HepG2 (cell line): ENCODE results near the gene SIK3. TPM values are rescaled to one million over a fixed set of nuclear protein-coding genes. Genes with fewer than 3 reads are reported as not detected.

Experiments
- AGO1 ChIP-seq: fragments of 200-400 bp; formaldehyde crosslinking; IDR thresholded peaks from 2 replicates; pipeline ENCODE4 v1.6.1; 2017; ENCODE audit warnings: mild to moderate bottlenecking, low read depth, low read length, moderate library complexity; ENCODE audit not compliant: poor library complexity, severe bottlenecking
- AGO2 ChIP-seq: fragments of 200-400 bp; formaldehyde crosslinking; optimal IDR thresholded peaks from 2 replicates; pipeline ENCODE3; 2017; ENCODE audit warnings: mild to moderate bottlenecking, low read depth, low read length, moderate library complexity
- AKAP8 ChIP-seq: sonication (generic); formaldehyde crosslinking; IDR thresholded peaks from 2 replicates; pipeline ENCODE4 v1.5.1; 2020; ENCODE audit warnings: mild to moderate bottlenecking, missing genetic modification reagents
- CBX5 ChIP-seq: sonication (generic); formaldehyde crosslinking; IDR thresholded peaks from 2 replicates; pipeline ENCODE4 v1.4.0; 2020; ENCODE audit warnings: missing genetic modification reagents, borderline replicate concordance
- EED ChIP-seq: sonication (generic); formaldehyde crosslinking; IDR thresholded peaks from 2 replicates; pipeline ENCODE4 v1.5.0; 2020; ENCODE audit warnings: mild to moderate bottlenecking, missing genetic modification reagents
- FOXK1 ChIP-seq: sonication (generic); formaldehyde crosslinking; IDR thresholded peaks from 2 replicates; pipeline ENCODE4 v1.4.0; 2020; ENCODE audit warnings: low read depth, missing genetic modification reagents, borderline replicate concordance
- GATA4 ChIP-seq: sonication (generic); IDR thresholded peaks from 2 replicates; pipeline ENCODE4 v1.6.1; 2016; ENCODE audit warnings: antibody characterized with exemption, low read depth, borderline replicate concordance
- HDAC6 ChIP-seq: fragments of 200-600 bp; sonication (generic); IDR thresholded peaks from 2 replicates; pipeline ENCODE4 v1.7.0; 2017; ENCODE audit warnings: mild to moderate bottlenecking, antibody characterized with exemption, low read length, low read depth
- HNRNPL ChIP-seq: fragments of 200-400 bp; formaldehyde crosslinking; IDR thresholded peaks from 2 replicates; pipeline ENCODE4 v1.6.1; 2017; ENCODE audit warnings: mild to moderate bottlenecking, low read depth, low read length
- MAF1 ChIP-seq: sonication (generic); formaldehyde crosslinking; IDR thresholded peaks from 2 replicates; pipeline ENCODE4 v1.5.0; 2020; ENCODE audit warnings: missing genetic modification reagents, borderline replicate concordance
- MEIS2 ChIP-seq: sonication (generic); formaldehyde crosslinking; IDR thresholded peaks from 2 replicates; pipeline ENCODE4 v1.9.0; 2021; ENCODE audit warnings: mild to moderate bottlenecking, missing genetic modification reagents
- MTA3 ChIP-seq: sonication (generic); formaldehyde crosslinking; IDR thresholded peaks from 2 replicates; pipeline ENCODE4 v1.4.0; 2020; ENCODE audit warnings: missing genetic modification reagents
- POLR2AphosphoS2 ChIP-seq: IDR thresholded peaks from 2 replicates; pipeline ENCODE4 v1.6.1; 2011; ENCODE audit warnings: low read depth, low read length, improper control_type of control experiment
- POLR2G ChIP-seq: fragments of 200-400 bp; formaldehyde crosslinking; IDR thresholded peaks from 2 replicates; pipeline ENCODE4 v1.6.1; 2018; ENCODE audit warnings: mild to moderate bottlenecking, low read depth, low read length, moderate library complexity
- RBAK ChIP-seq: sonication (generic); formaldehyde crosslinking; IDR thresholded peaks from 2 replicates; pipeline ENCODE4 v1.5.1; 2020; ENCODE audit warnings: mild to moderate bottlenecking, missing genetic modification reagents
- RBM22 ChIP-seq: fragments of 200-400 bp; formaldehyde crosslinking; optimal IDR thresholded peaks from 2 replicates; pipeline ENCODE3; 2017; ENCODE audit warnings: mild to moderate bottlenecking, low read length, moderate library complexity
- SNAPC5 ChIP-seq: sonication (generic); formaldehyde crosslinking; IDR thresholded peaks from 2 replicates; pipeline ENCODE4 v1.8.1; 2023; ENCODE audit warnings: mild to moderate bottlenecking, missing genetic modification reagents, borderline replicate concordance
- SSRP1 ChIP-seq: IDR thresholded peaks from 2 replicates; pipeline ENCODE4 v1.6.1; 2016; ENCODE audit warnings: control low read depth
- YEATS4 ChIP-seq: sonication (generic); formaldehyde crosslinking; IDR thresholded peaks from 2 replicates; pipeline ENCODE4 v1.4.0; 2020; ENCODE audit warnings: missing genetic modification reagents, borderline replicate concordance
- ZBTB38 ChIP-seq: sonication (generic); formaldehyde crosslinking; IDR thresholded peaks from 2 replicates; pipeline ENCODE4 v1.5.1; 2020; ENCODE audit warnings: mild to moderate bottlenecking, missing genetic modification reagents
- ZC3H4 ChIP-seq: sonication (generic); formaldehyde crosslinking; IDR thresholded peaks from 2 replicates; pipeline ENCODE4 v1.4.0; 2020; ENCODE audit warnings: missing genetic modification reagents, borderline replicate concordance
- ZMYM4 ChIP-seq: sonication (generic); formaldehyde crosslinking; IDR thresholded peaks from 2 replicates; pipeline ENCODE4 v1.8.1; 2023; ENCODE audit warnings: mild to moderate bottlenecking, missing genetic modification reagents
- ZNF136 ChIP-seq: sonication (generic); formaldehyde crosslinking; IDR thresholded peaks from 2 replicates; pipeline ENCODE4 v1.8.1; 2022; ENCODE audit warnings: low read depth, mild to moderate bottlenecking, moderate library complexity, missing genetic modification reagents
- ZNF20 ChIP-seq: sonication (generic); formaldehyde crosslinking; IDR thresholded peaks from 2 replicates; pipeline ENCODE4 v1.4.0; 2020; ENCODE audit warnings: mild to moderate bottlenecking, moderate library complexity, missing genetic modification reagents
- ZNF230 ChIP-seq: sonication (generic); formaldehyde crosslinking; IDR thresholded peaks from 2 replicates; pipeline ENCODE4 v1.4.0; 2020; ENCODE audit warnings: mild to moderate bottlenecking, missing genetic modification reagents
- ZNF274 ChIP-seq: sonication (generic); formaldehyde crosslinking; IDR thresholded peaks from 2 replicates; pipeline ENCODE4 v1.5.1; 2020; ENCODE audit warnings: mild to moderate bottlenecking, missing genetic modification reagents
- ZNF30 ChIP-seq: sonication (generic); formaldehyde crosslinking; IDR thresholded peaks from 2 replicates; pipeline ENCODE4 v1.5.0; 2020; ENCODE audit warnings: mild to moderate bottlenecking, missing genetic modification reagents
- ZNF616 ChIP-seq: sonication (generic); formaldehyde crosslinking; IDR thresholded peaks from 2 replicates; pipeline ENCODE4 v1.5.0; 2020; ENCODE audit warnings: low read depth, mild to moderate bottlenecking, missing genetic modification reagents
- ZNF737 ChIP-seq: sonication (generic); formaldehyde crosslinking; IDR thresholded peaks from 2 replicates; pipeline ENCODE4 v1.5.0; 2020; ENCODE audit warnings: missing genetic modification reagents, mild to moderate bottlenecking, borderline replicate concordance
- ZNF749 ChIP-seq: sonication (generic); formaldehyde crosslinking; IDR thresholded peaks from 2 replicates; pipeline ENCODE4 v1.8.0; 2022; ENCODE audit warnings: mild to moderate bottlenecking, missing genetic modification reagents, moderate library complexity, borderline replicate concordance
- polyA plus RNA-seq, 8 experiments: library from polyadenylated mRNA; depleted of rRNA in 3 of 8; stranded (reverse) in 7 of 8; unstranded in 1 of 8; fragments of >200 nt; fragmentation: Illumina TruSeq in 4 of 8; extraction: Trizol in 4 of 8; gene quantifications; 2 replicates each; pipeline versions ENCODE4 v1.2.1 to v1.2.3, GENCODE V29; 2011 to 2016; ENCODE audit warnings: low read depth in 4 of 8, missing spikeins in 1 of 8, mixed read lengths in 1 of 8; ENCODE audit not compliant: insufficient read depth in 1 of 8
- total RNA-seq, 5 experiments: library from RNA; depleted of rRNA; stranded (reverse); fragments of >200 nt; fragmentation: Illumina TruSeq; extraction: Trizol; gene quantifications; 2 replicates each; pipeline ENCODE4 v1.2.3, GENCODE V29; 2016; ENCODE audit warnings: low read depth in 1 of 5

Gene SIK3
- total and polyA plus RNA-seq, 2 of the 13 experiments (the other 11 are each of a cell fraction or from before 2014, with no cell fraction given) = 5.7 to 9.8 TPM

- TF ChIP-seq POLR2G (peak; percentile 54; the same call in 1 of the 2 replicates), SNAPC5 (peak; percentile 15; the same call in 1 of the 2 replicates), AGO2 (peak; percentile 38), RBAK (no peak), ZNF749 (CRISPR knock-in tag) (no peak), FOXK1 (CRISPR knock-in tag) (no peak), ZC3H4 (CRISPR knock-in tag) (peak; percentile 2; the same call in 1 of the 2 replicates), ZBTB38 (CRISPR knock-in tag) (peak; percentile 78; the same call in 1 of the 2 replicates), ZNF737 (CRISPR knock-in tag) (no peak), ZNF136 (no peak), ZNF616 (0 out of 2 replicates have a peak, but pooled peaks have one; percentile 20), ZNF30 (CRISPR knock-in tag) (no peak), POLR2AphosphoS2 (peak; percentile 72; the same call in 1 of the 2 replicates), HNRNPL (0 out of 2 replicates have a peak, but pooled peaks have one; percentile 65), HDAC6 (no peak), ZNF20 (CRISPR knock-in tag) (0 out of 2 replicates have a peak, but pooled peaks have one; percentile 3), MEIS2 (CRISPR knock-in tag) (0 out of 2 replicates have a peak, but pooled peaks have one; percentile 15), YEATS4 (no peak), SSRP1 (CRISPR knock-in tag) (peak; percentile 17; the same call in 1 of the 2 replicates), MTA3 (CRISPR knock-in tag) (no peak), RBM22 (peak; percentile 68), EED (CRISPR knock-in tag) (0 out of 2 replicates have a peak, but pooled peaks have one; percentile 71), GATA4 (no peak), MAF1 (CRISPR knock-in tag) (0 out of 2 replicates have a peak, but pooled peaks have one; percentile 22), AKAP8 (CRISPR knock-in tag) (0 out of 2 replicates have a peak, but pooled peaks have one; percentile 20), AGO1 (peak; percentile 87), CBX5 (CRISPR knock-in tag) (0 out of 2 replicates have a peak, but pooled peaks have one; percentile 21), ZNF274 (CRISPR knock-in tag) (0 out of 2 replicates have a peak, but pooled peaks have one; percentile 3), ZMYM4 (no peak), ZNF230 (CRISPR knock-in tag) (0 out of 2 replicates have a peak, but pooled peaks have one; percentile 7)
Measured at GRCh38 chr11:116835042-116835772, 263.0 kb downstream of the SIK3 start (continued).
